T-helper 9 cell (primary cell): Measurements from ENCODE around the gene SLC36A4.
"Not testable (repeated sequence)": the region's sequence is repeated elsewhere in the genome, so short reads cannot be mapped to it uniquely, and the experiment has no call there.

Source experiments
- DNase-seq: peaks from one replicate; pipeline ENCODE4 v3.0.0-alpha.2; 2020

The SLC36A4 gene

GRCh38 chr11:93117565-93117964 lies 80.2 kb downstream of the SLC36A4 start:
- no peak for DNase-seq

- no peak for DNase-seq
Measured at GRCh38 chr11:93116641-93117441, 81.0 kb downstream of the SLC36A4 start.

- no peak for DNase-seq
Measured at GRCh38 chr11:93114304-93114703, 83.5 kb downstream of the SLC36A4 start.

GRCh38 chr11:93113824-93114223 lies 84.0 kb downstream of the SLC36A4 start:
- no peak for DNase-seq

GRCh38 chr11:93111147-93111546 lies 86.6 kb downstream of the SLC36A4 start:
- DNase-seq: not testable (repeated sequence)

GRCh38 chr11:93100211-93100610 lies 97.6 kb downstream of the SLC36A4 start:
- DNase-seq: no peak

- no peak for DNase-seq
Measured at GRCh38 chr11:93099806-93100205, 98.0 kb downstream of the SLC36A4 start.
